HepG2 (cell line): Measurements from ENCODE around the gene ZNF777. TPM values are rescaled to one million over a fixed set of nuclear protein-coding genes. Genes with fewer than 3 reads are reported as not detected.

Experiments
- AHR ChIP-seq: IDR thresholded peaks from 2 replicates; pipeline ENCODE4 v1.6.1; 2018; ENCODE audit warnings: missing genetic modification reagents, missing compliant biosample characterization
- ASH2L ChIP-seq: fragments of 300-600, 200-600 bp; sonication (generic); IDR thresholded peaks from 2 replicates; pipeline ENCODE4 v1.7.0; 2017; ENCODE audit warnings: low read depth, mild to moderate bottlenecking, moderate library complexity, mixed read lengths, low read length; ENCODE audit not compliant: insufficient read length
- DRAP1 ChIP-seq: IDR thresholded peaks from 2 replicates; pipeline ENCODE4 v1.6.1; 2016; ENCODE audit warnings: missing genetic modification reagents, missing compliant biosample characterization
- GLMP ChIP-seq: sonication (generic); formaldehyde crosslinking; IDR thresholded peaks from 2 replicates; pipeline ENCODE4 v1.9.0; 2021; ENCODE audit warnings: missing genetic modification reagents, mild to moderate bottlenecking, borderline replicate concordance
- HHEX ChIP-seq: IDR thresholded peaks from 2 replicates; pipeline ENCODE4 v1.6.1; 2016; ENCODE audit warnings: control low read depth
- MXD3 ChIP-seq: IDR thresholded peaks from 2 replicates; pipeline ENCODE4 v1.6.1; 2016; ENCODE audit warnings: mild to moderate bottlenecking, missing biosample characterization, missing genetic modification reagents
- TBL1XR1 ChIP-seq: fragments of 150-350 bp; IDR thresholded peaks from 2 replicates; pipeline ENCODE4 v1.6.1; 2014; ENCODE audit warnings: borderline replicate concordance, low read length; ENCODE audit not compliant: partially characterized antibody
- UBTF ChIP-seq: sonication (generic); formaldehyde crosslinking; IDR thresholded peaks from 2 replicates; pipeline ENCODE4 v1.4.0; 2020; ENCODE audit warnings: mild to moderate bottlenecking, missing genetic modification reagents
- YEATS2 ChIP-seq: sonication (generic); formaldehyde crosslinking; IDR thresholded peaks from 2 replicates; pipeline ENCODE4 v1.4.0; 2020; ENCODE audit warnings: missing genetic modification reagents, borderline replicate concordance
- ZFYVE20 ChIP-seq: sonication (generic); formaldehyde crosslinking; IDR thresholded peaks from 2 replicates; pipeline ENCODE4 v1.8.0; 2023; ENCODE audit warnings: low read depth, mild to moderate bottlenecking, moderate library complexity, missing genetic modification reagents, borderline replicate concordance
- ZNF33A ChIP-seq: sonication (generic); formaldehyde crosslinking; IDR thresholded peaks from 2 replicates; pipeline ENCODE4 v1.5.1; 2020; ENCODE audit warnings: missing genetic modification reagents, mild to moderate bottlenecking, moderate library complexity, borderline replicate concordance
- ZNF34 ChIP-seq: sonication (generic); formaldehyde crosslinking; IDR thresholded peaks from 2 replicates; pipeline ENCODE4 v1.4.0; 2020; ENCODE audit warnings: mild to moderate bottlenecking, missing genetic modification reagents, borderline replicate concordance
- ZNF652 ChIP-seq: IDR thresholded peaks from 2 replicates; pipeline ENCODE4 v1.6.1; 2016; ENCODE audit warnings: low read depth, borderline replicate concordance
- polyA plus RNA-seq, 8 experiments: library from polyadenylated mRNA; depleted of rRNA in 3 of 8; stranded (reverse) in 7 of 8; unstranded in 1 of 8; fragments of >200 nt; fragmentation: Illumina TruSeq in 4 of 8; extraction: Trizol in 4 of 8; gene quantifications; 2 replicates each; pipeline versions ENCODE4 v1.2.1 to v1.2.3, GENCODE V29; 2011 to 2016; ENCODE audit warnings: low read depth in 4 of 8, missing spikeins in 1 of 8, mixed read lengths in 1 of 8; ENCODE audit not compliant: insufficient read depth in 1 of 8
- total RNA-seq, 5 experiments: library from RNA; depleted of rRNA; stranded (reverse); fragments of >200 nt; fragmentation: Illumina TruSeq; extraction: Trizol; gene quantifications; 2 replicates each; pipeline ENCODE4 v1.2.3, GENCODE V29; 2016; ENCODE audit warnings: low read depth in 1 of 5
- TF ChIP-seq, protein P1 (sequence below): sonication (generic); formaldehyde crosslinking; IDR thresholded peaks from 2 replicates; pipeline ENCODE4 v1.4.0; 2020; ENCODE audit warnings: missing genetic modification reagents
- TF ChIP-seq, protein P2 (sequence below): sonication (generic); formaldehyde crosslinking; IDR thresholded peaks from 2 replicates; pipeline ENCODE4 v1.4.0; 2020; ENCODE audit warnings: missing genetic modification reagents, borderline replicate concordance

Gene ZNF777
- total and polyA plus RNA-seq, 2 of the 13 experiments (the other 11 are each of a cell fraction or from before 2014, with no cell fraction given): 3.8 to 6.0 TPM

GRCh38 chr7:149460493-149461277 lies at the start of gene ZNF777 (continued):
- TF ChIP-seq, protein P1, sequence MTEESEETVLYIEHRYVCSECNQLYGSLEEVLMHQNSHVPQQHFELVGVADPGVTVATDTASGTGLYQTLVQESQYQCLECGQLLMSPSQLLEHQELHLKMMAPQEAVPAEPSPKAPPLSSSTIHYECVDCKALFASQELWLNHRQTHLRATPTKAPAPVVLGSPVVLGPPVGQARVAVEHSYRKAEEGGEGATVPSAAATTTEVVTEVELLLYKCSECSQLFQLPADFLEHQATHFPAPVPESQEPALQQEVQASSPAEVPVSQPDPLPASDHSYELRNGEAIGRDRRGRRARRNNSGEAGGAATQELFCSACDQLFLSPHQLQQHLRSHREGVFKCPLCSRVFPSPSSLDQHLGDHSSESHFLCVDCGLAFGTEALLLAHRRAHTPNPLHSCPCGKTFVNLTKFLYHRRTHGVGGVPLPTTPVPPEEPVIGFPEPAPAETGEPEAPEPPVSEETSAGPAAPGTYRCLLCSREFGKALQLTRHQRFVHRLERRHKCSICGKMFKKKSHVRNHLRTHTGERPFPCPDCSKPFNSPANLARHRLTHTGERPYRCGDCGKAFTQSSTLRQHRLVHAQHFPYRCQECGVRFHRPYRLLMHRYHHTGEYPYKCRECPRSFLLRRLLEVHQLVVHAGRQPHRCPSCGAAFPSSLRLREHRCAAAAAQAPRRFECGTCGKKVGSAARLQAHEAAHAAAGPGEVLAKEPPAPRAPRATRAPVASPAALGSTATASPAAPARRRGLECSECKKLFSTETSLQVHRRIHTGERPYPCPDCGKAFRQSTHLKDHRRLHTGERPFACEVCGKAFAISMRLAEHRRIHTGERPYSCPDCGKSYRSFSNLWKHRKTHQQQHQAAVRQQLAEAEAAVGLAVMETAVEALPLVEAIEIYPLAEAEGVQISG (CRISPR knock-in tag): peak; percentile 98
- TF ChIP-seq ZFYVE20 (CRISPR knock-in tag) (no peak), ZNF652 (CRISPR knock-in tag) (no peak), MXD3 (CRISPR knock-in tag) (peak; percentile 55; the same call in 1 of the 2 replicates), TBL1XR1 (no peak), DRAP1 (CRISPR knock-in tag) (peak; percentile 26; the same call in 1 of the 2 replicates), ZNF34 (no peak), YEATS2 (CRISPR knock-in tag) (peak; percentile 45; the same call in 1 of the 2 replicates), AHR (CRISPR knock-in tag) (peak; percentile 66; the same call in 1 of the 2 replicates), GLMP (CRISPR knock-in tag) (no peak), HHEX (CRISPR knock-in tag) (no peak), ZNF33A (CRISPR knock-in tag) (no peak), ASH2L (peak; percentile 62), UBTF (CRISPR knock-in tag) (peak; percentile 96)
- TF ChIP-seq, protein P2, sequence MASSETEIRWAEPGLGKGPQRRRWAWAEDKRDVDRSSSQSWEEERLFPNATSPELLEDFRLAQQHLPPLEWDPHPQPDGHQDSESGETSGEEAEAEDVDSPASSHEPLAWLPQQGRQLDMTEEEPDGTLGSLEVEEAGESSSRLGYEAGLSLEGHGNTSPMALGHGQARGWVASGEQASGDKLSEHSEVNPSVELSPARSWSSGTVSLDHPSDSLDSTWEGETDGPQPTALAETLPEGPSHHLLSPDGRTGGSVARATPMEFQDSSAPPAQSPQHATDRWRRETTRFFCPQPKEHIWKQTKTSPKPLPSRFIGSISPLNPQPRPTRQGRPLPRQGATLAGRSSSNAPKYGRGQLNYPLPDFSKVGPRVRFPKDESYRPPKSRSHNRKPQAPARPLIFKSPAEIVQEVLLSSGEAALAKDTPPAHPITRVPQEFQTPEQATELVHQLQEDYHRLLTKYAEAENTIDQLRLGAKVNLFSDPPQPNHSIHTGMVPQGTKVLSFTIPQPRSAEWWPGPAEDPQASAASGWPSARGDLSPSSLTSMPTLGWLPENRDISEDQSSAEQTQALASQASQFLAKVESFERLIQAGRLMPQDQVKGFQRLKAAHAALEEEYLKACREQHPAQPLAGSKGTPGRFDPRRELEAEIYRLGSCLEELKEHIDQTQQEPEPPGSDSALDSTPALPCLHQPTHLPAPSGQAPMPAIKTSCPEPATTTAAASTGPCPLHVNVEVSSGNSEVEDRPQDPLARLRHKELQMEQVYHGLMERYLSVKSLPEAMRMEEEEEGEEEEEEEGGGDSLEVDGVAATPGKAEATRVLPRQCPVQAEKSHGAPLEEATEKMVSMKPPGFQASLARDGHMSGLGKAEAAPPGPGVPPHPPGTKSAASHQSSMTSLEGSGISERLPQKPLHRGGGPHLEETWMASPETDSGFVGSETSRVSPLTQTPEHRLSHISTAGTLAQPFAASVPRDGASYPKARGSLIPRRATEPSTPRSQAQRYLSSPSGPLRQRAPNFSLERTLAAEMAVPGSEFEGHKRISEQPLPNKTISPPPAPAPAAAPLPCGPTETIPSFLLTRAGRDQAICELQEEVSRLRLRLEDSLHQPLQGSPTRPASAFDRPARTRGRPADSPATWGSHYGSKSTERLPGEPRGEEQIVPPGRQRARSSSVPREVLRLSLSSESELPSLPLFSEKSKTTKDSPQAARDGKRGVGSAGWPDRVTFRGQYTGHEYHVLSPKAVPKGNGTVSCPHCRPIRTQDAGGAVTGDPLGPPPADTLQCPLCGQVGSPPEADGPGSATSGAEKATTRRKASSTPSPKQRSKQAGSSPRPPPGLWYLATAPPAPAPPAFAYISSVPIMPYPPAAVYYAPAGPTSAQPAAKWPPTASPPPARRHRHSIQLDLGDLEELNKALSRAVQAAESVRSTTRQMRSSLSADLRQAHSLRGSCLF (CRISPR knock-in tag): no peak
